ENCODE measurements around the gene MYT1.
A peak's percentile ranks its signal among the peaks of the same experiment; 100 is the strongest.

MYT1 gene

DNA sequence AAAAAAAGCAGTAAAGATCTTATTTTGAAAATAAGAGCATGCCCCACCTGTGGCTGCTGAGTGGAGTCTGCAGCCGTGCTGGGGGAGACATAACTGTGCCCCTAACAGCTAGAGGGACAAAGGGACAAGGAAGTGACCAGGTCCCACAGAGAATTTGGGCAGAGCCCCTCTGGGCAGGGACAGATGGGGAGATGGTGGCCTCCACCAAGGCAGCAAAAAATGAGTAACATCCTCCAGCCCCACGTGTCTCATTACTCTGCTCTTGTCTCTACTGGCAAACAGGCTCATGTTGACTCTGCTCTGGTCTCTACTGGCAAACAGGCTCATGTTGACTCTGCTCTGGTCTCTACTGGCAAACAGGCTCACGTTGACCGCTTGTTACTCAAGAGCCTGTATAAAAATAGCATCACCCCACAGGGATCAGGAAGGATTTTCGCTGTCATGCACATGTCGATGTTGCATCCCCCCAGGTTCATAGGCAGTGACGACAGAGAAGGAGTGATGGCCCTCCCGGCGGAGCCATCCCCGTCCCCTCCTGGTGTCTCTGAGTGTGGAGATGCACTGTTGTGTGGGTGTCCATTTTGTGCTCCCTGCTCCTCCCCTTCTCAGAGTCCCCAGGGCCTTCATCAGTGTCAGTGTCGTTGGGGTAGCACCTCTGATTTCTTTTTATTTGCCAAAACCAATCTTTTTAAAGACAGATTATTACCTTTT is 74.0 kb downstream of the MYT1 start:
- no peak for DNase-seq (ENCODE audit: insufficient read length, low spot score)
- no peak for FAIRE-seq
- TF ChIP-seq POU2F2 (IDR thresholded peaks at IDR 0.05; ENCODE audit: low read depth, low read length) (no peak), SPI1 (IDR thresholded peaks at IDR 0.05; ENCODE audit: low read depth, low read length) (no peak), POLR2AphosphoS5 (IDR thresholded peaks at IDR 0.05; ENCODE audit: low read depth, low read length) (no peak), POLR2A (IDR thresholded peaks at IDR 0.05; ENCODE audit: low read depth, low read length) (no peak), TAF1 (IDR thresholded peaks at IDR 0.05; ENCODE audit: low read depth, low read length) (no peak), PAX5 (IDR thresholded peaks at IDR 0.05; ENCODE audit: insufficient read depth, low read length, severe bottlenecking) (no peak)

DNA sequence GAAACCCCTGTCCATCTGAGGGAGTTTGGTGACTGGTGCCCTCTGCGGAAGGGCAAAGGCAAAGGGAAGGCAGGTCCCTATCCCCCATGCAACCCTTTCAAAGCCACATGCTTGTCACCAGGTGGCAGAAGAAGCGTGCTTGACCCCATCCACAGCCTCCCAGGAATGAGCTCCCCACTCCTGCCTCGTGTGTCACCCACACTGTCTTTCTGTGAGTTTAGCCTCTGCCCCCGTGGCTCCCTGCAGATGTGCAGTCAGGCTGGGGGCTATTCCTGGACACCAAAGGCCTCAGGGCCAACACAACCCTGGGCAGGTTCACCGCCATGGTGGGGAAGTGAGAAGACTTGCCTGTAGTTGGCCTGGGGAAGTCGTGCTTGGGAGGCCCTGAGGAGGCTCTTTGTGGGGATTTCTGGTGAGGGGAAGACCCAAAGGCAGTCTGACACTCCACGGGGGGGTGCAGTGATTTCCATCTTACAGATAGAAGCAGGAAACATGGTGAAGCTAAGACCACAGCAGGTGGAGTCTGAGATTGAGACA is 74.7 kb downstream of the MYT1 start:
- DNase-seq (ENCODE audit: insufficient read length, low spot score): peak; percentile 70
- FAIRE-seq: peak; percentile 16
- TF ChIP-seq PAX5 (IDR thresholded peaks at IDR 0.05; ENCODE audit: insufficient read depth, low read length, severe bottlenecking) (no peak), TAF1 (IDR thresholded peaks at IDR 0.05; ENCODE audit: low read depth, low read length) (peak; percentile 42; the same call in 1 of the 2 replicates), SPI1 (IDR thresholded peaks at IDR 0.05; ENCODE audit: low read depth, low read length) (peak; percentile 87), POLR2AphosphoS5 (IDR thresholded peaks at IDR 0.05; ENCODE audit: low read depth, low read length) (no peak), POU2F2 (IDR thresholded peaks at IDR 0.05; ENCODE audit: low read depth, low read length) (no peak), POLR2A (IDR thresholded peaks at IDR 0.05; ENCODE audit: low read depth, low read length) (0 out of 2 replicates have a peak, but pooled peaks have one; percentile 21)

DNA sequence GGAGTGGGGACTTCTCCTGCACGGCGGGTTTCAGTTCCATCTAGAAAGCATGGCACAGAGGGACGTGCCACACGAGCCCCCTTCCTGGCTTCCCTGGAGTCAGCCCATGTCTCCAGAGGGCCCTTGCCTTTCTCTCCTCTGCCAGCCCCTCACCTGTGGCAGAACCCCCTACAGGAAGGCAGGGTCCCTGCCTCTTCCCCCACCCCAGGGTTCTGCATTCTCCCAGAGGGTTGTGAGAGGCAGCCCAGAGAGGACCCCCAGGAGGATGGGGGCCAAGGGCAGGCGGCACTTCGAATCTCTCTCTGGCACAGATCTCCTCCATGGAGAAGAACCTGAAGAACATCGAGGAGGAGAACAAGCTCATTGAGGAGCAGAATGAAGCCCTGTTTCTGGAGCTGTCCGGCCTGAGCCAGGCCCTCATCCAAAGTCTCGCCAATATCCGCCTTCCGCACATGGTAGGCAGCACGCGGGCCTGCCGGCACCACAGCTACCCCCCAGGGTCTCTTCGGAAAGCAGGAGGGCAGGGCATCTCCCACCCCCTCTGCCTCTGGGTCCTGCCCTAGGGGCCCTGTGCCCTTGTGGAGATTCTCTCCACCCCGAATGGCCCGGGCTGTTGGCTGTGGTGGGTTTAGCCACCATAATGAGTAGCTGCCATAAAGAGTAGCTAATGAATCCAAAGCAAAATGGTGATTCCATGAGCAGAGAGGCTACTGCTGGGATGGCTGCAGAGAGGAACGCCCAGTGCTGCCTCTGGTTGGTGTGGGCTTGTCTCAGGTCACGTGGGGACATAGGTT is 75.4 kb downstream of the MYT1 start:
- DNase-seq (ENCODE audit: insufficient read length, low spot score) (no peak), FAIRE-seq (no peak)
- TF ChIP-seq POLR2A (IDR thresholded peaks at IDR 0.05; ENCODE audit: low read depth, low read length): no peak
- TF ChIP-seq POU2F2 (IDR thresholded peaks at IDR 0.05; ENCODE audit: low read depth, low read length): no peak
- TF ChIP-seq SPI1 (IDR thresholded peaks at IDR 0.05; ENCODE audit: low read depth, low read length): no peak
- TF ChIP-seq TAF1 (IDR thresholded peaks at IDR 0.05; ENCODE audit: low read depth, low read length): no peak
- no peak for TF ChIP-seq PAX5 (IDR thresholded peaks at IDR 0.05; ENCODE audit: insufficient read depth, low read length, severe bottlenecking)
- no peak for TF ChIP-seq POLR2AphosphoS5 (IDR thresholded peaks at IDR 0.05; ENCODE audit: low read depth, low read length)

DNA sequence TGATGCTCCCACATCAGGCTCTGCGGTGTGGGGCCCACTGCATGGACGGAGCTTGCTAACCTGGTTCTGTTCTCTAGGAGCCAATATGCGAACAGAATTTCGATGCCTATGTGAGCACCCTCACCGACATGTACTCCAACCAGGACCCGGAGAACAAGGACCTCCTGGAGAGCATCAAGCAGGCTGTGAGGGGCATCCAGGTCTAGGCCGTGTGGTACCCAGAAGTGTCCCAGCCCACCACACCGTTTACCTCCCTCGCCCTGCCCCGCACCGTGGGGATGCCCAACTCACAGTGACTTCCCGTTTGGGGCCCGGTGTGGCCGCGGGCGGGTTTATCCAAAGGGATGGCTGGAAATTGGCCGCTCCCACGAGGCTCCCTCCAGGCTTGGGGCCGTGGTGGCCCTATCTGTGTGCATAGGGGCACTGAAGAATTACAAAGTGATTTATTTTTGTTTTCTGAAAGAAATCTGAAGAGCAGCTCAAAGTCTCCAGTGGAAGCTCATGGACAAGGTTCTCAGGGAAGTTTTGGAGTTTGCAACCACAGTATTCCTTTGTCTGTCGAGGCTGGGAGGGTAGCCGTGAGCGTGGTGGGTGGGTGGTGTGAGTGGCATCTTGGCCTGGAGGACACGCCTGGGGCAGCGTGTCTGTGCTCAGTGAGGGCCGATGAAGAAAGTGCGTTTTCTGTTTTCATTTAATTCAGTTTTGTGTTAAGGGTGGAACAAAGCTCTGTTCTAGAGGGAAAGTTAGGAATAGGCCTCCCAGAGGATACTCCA is 76.2 kb downstream of the MYT1 start:
- no peak for FAIRE-seq
- DNase-seq (ENCODE audit: insufficient read length, low spot score): no peak
- no peak for TF ChIP-seq POU2F2 (IDR thresholded peaks at IDR 0.05; ENCODE audit: low read depth, low read length)
- no peak for TF ChIP-seq SPI1 (IDR thresholded peaks at IDR 0.05; ENCODE audit: low read depth, low read length)
- no peak for TF ChIP-seq PAX5 (IDR thresholded peaks at IDR 0.05; ENCODE audit: insufficient read depth, low read length, severe bottlenecking)
- no peak for TF ChIP-seq POLR2A (IDR thresholded peaks at IDR 0.05; ENCODE audit: low read depth, low read length)
- no peak for TF ChIP-seq TAF1 (IDR thresholded peaks at IDR 0.05; ENCODE audit: low read depth, low read length)
- TF ChIP-seq POLR2AphosphoS5 (IDR thresholded peaks at IDR 0.05; ENCODE audit: low read depth, low read length): no peak

DNA sequence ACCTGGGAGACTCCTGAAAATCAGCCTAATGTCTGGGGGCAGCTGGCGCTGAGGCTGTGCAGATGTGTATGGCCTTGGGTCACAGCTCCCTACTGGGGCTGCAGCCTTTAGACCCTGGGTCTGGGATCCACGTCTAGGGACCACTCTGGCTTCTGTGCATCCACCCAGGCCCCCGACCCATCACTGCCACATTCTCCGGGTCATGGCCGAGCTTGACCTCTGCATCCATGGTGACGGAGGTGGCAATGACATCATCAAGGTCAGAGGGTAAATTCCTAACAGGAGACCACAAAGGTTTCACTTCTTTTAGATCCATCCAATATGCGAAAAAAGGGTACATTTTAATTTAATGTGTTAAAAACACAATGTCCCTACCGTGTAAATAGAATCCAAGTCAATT is 76.8 kb downstream of the MYT1 start:
- FAIRE-seq (no peak), DNase-seq (ENCODE audit: insufficient read length, low spot score) (no peak)
- no peak for TF ChIP-seq PAX5 (IDR thresholded peaks at IDR 0.05; ENCODE audit: insufficient read depth, low read length, severe bottlenecking)
- TF ChIP-seq POU2F2 (IDR thresholded peaks at IDR 0.05; ENCODE audit: low read depth, low read length): no peak
- no peak for TF ChIP-seq SPI1 (IDR thresholded peaks at IDR 0.05; ENCODE audit: low read depth, low read length)
- TF ChIP-seq POLR2AphosphoS5 (IDR thresholded peaks at IDR 0.05; ENCODE audit: low read depth, low read length): no peak
- TF ChIP-seq TAF1 (IDR thresholded peaks at IDR 0.05; ENCODE audit: low read depth, low read length): no peak
- TF ChIP-seq POLR2A (IDR thresholded peaks at IDR 0.05; ENCODE audit: low read depth, low read length): no peak

DNA sequence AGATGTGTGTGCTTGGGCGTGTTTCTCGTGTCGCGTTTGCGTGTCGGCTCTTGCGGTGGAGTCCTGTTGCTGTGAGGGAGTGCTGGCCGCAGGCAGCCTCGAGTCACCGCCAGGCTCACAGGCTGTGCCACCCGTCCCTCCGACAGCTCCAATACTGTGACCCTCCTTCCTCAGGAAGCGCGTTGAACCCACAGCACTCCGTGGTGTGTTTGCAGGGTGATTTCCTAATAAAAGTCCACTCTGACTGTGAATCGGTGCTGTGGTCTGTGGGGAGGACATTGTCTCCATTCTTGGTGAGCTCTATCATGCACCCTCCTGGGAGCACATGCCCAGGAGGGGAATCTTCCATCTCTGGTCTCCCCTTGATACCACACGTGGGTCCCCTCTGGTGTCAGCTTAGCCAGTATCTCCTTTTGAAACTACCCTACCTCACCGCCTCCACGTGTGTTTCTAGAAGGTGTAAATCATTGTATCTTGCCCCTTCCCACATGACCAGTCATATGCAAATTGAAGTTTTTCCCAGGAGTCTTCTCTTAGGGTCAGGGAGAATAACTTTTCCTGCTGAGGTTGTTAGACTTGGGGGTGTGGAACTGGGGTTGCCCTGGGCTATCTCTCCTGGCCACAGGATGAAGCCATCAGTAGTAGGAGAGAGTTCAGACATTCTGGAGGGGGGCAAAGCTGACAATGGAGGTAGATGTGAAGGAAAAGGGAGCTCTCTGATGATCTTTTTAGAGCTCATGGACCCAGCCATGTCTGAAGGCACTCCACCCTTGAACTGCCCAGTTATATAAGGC is 77.9 kb downstream of the MYT1 start:
- TF ChIP-seq PAX5 (IDR thresholded peaks at IDR 0.05; ENCODE audit: insufficient read depth, low read length, severe bottlenecking): no peak
- no peak for TF ChIP-seq POLR2A (IDR thresholded peaks at IDR 0.05; ENCODE audit: low read depth, low read length)
- no peak for DNase-seq (ENCODE audit: insufficient read length, low spot score)
- FAIRE-seq: no peak

DNA sequence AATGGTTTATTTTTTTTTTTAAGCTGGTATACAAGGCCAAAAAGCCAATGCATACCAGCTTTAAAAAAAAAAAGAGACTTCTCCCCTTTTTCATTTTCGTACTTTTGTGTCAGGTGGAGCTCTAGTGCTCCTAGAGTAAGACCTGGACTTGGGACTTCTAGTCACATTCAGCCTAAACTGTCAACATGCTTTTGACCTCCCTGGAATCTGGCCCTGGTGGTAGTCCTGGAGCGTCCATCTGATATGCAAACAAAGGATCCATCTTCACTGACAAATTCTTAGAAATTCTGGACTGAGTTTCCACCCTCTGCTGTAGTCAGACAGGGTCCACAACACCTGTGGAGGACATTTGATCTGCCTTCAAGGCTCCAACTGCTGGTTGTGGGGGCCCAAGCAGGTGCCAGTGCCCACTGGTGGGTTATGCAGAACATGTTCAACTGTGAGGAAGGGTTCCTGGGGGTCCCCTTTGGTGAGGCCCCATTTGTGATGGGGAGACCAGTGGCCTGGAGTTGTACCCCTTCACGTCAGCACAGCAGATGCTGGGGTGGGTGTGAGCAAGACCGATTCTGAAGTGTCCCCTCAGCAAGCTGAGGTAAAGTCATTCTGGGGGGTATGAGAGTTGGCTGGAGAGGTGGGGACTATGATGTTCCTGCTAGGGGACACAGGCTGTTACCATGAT is 78.7 kb downstream of the MYT1 start:
- no peak for DNase-seq (ENCODE audit: insufficient read length, low spot score)
- FAIRE-seq: no peak
- TF ChIP-seq POU2F2 (IDR thresholded peaks at IDR 0.05; ENCODE audit: low read depth, low read length) (no peak), PAX5 (IDR thresholded peaks at IDR 0.05; ENCODE audit: insufficient read depth, low read length, severe bottlenecking) (no peak), SPI1 (IDR thresholded peaks at IDR 0.05; ENCODE audit: low read depth, low read length) (no peak), POLR2A (IDR thresholded peaks at IDR 0.05; ENCODE audit: low read depth, low read length) (no peak), TAF1 (IDR thresholded peaks at IDR 0.05; ENCODE audit: low read depth, low read length) (no peak), POLR2AphosphoS5 (IDR thresholded peaks at IDR 0.05; ENCODE audit: low read depth, low read length) (no peak)

DNA sequence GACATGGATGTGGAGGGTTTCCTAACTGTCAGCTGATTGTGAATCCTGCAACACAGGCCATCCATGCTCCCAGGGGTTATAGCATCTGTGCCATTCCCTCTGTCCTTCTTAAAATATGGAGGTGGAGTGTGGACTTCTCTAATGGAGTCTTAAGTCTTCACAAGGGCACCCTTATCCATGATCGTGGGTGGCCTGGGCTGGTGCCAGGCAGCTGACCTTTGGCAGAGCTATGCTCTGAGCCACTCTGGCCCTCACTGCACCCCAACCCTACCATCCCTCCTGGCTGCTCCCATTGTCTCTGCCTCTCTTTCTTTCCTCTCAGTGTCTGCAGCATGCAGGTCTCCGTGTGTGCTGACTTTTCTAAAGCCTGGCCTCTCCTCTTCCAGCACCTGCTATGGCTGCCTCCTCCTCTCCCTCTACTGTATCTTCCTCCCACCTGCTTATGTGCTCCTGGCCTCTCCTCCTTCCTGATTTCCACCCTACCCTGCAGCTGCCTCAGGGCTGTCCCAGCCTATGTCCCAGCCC is 80.1 kb downstream of the MYT1 start:
- TF ChIP-seq PAX5 (IDR thresholded peaks at IDR 0.05; ENCODE audit: insufficient read depth, low read length, severe bottlenecking): no peak
- TF ChIP-seq TAF1 (IDR thresholded peaks at IDR 0.05; ENCODE audit: low read depth, low read length): no peak
- TF ChIP-seq POLR2A (IDR thresholded peaks at IDR 0.05; ENCODE audit: low read depth, low read length): no peak
- TF ChIP-seq POLR2AphosphoS5 (IDR thresholded peaks at IDR 0.05; ENCODE audit: low read depth, low read length): no peak
- DNase-seq (ENCODE audit: insufficient read length, low spot score) (no peak), FAIRE-seq (no peak)
